Esophagus (tissue), 2 donors: ENCODE data around the gene PFN3. TPM values are rescaled to one million over a fixed set of nuclear protein-coding genes. Genes with fewer than 3 reads are reported as not detected.
A peak's percentile ranks its signal among the peaks of the same experiment; 100 is the strongest.

ENCODE experiments used
- H3K27ac ChIP-seq, 2 donors: one replicate each; pipeline ENCODE4 v1.5.1; 2013; ENCODE audit warnings: low read depth in 2 of 2, mild to moderate bottlenecking in 2 of 2, inconsistent platforms in 1 of 2, low read length in 1 of 2, moderate library complexity in 1 of 2
- H3K27me3 ChIP-seq, 2 donors: one replicate each; pipeline ENCODE4 v1.6.1; 2013; ENCODE audit warnings: low read length in 2 of 2, control low read depth in 1 of 2, mild to moderate bottlenecking in 1 of 2; ENCODE audit not compliant: insufficient read depth in 2 of 2, control insufficient read depth in 1 of 2
- H3K36me3 ChIP-seq, 2 donors: one replicate each; pipeline ENCODE4 v1.6.1; 2013; ENCODE audit warnings: low read length in 1 of 2; ENCODE audit not compliant: control insufficient read depth in 2 of 2, insufficient read depth in 2 of 2
- H3K4me1 ChIP-seq, 2 donors: one replicate each; pipeline ENCODE4 v1.6.1; 2013; ENCODE audit warnings: low read length in 1 of 2; ENCODE audit not compliant: control insufficient read depth in 2 of 2, insufficient read depth in 2 of 2
- H3K4me3 ChIP-seq, 2 donors: one replicate each; pipeline ENCODE4 v1.5.1; 2013; ENCODE audit warnings: low read length in 2 of 2, mild to moderate bottlenecking in 2 of 2, low read depth in 1 of 2, moderate library complexity in 1 of 2
- H3K9me3 ChIP-seq, 2 donors: one replicate each; pipeline ENCODE4 v1.6.1; 2013; ENCODE audit warnings: mild to moderate bottlenecking in 2 of 2, low read depth in 1 of 2, low read length in 1 of 2, moderate library complexity in 1 of 2; ENCODE audit not compliant: control insufficient read depth in 2 of 2, insufficient read depth in 1 of 2
- WGBS, 2 donors: extraction: QIAGEN DNeasy Blood & Tissue Kit; methylation state at CpG; one replicate each; pipeline ENCODE4 v1.1.7; 2013; 5-methylcytosine and 5-hydroxymethylcytosine counted together
- polyA plus RNA-seq, 2 donors: library from polyadenylated mRNA; stranded (reverse); fragments of 200-250 nt; gene quantifications; one replicate each; pipeline ENCODE4 v1.2.3, GENCODE V29; 2013
- donor health status: healthy with polysubstance abuse.
- donor health status: Bipolar disorder and iron deficiency.

The PFN3 gene
- polyA plus RNA-seq, 2 donors, result 0.21 TPM; not detected in 1

GRCh38 chr5:177438468-177438867, 38.0 kb upstream of the PFN3 start:
- peaks cover 0 to 5% of the 10 kb centered on the region in 2 donors for H3K4me1 ChIP-seq
- WGBS, 2 donors, result 91 to 95% methylated on average over 10 of the region's 10 CpGs
- H3K27ac ChIP-seq, result no peak overlapping the region
- H3K9me3 ChIP-seq, result no peaks in the 10 kb centered on the region
- no peaks in the 10 kb centered on the region for H3K27me3 ChIP-seq
- H3K36me3 ChIP-seq, result peaks cover 9 to 46% of the 10 kb centered on the region in 2 donors
- H3K4me3 ChIP-seq, result no peak overlapping the region

DNA sequence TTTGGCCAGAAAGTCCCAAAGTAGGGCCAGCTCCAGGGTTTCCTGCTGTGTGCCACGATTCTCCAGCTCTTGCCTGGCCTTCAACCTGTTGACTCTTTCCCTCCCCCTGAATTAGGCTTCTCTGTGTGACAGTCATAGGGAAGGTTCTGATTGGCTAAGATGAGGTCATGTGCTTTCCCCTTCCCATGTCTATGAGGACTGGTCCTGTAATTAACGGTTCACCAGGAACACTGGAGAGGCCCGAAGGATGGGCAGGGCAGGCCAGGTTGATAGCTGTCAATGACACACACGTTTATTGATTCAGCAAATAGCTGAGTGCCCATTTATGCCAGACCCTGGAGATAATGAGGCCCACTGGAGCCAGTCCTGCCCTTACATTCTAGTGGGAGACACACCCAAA, 37.2 kb upstream of the PFN3 start:
- no peaks in the 10 kb centered on the region for H3K27me3 ChIP-seq
- no peaks in the 10 kb centered on the region for H3K9me3 ChIP-seq
- peaks cover 0 to 5% of the 10 kb centered on the region in 2 donors for H3K4me1 ChIP-seq
- H3K36me3 ChIP-seq, result peaks cover 9 to 54% of the 10 kb centered on the region in 2 donors
- WGBS, 2 donors, result 57 to 68% methylated on average over 4 of the region's 4 CpGs
- H3K4me3 ChIP-seq, result no peak overlapping the region
- H3K27ac ChIP-seq, result no peak overlapping the region

- Histone ChIP-seq H3K27me3 (no peaks in the 10 kb centered on the region), H3K4me3 (no peak overlapping the region), H3K9me3 (no peaks in the 10 kb centered on the region), H3K4me1 (peaks cover 0 to 20% of the 10 kb centered on the region in 2 donors), H3K36me3 (peaks cover 9 to 55% of the 10 kb centered on the region in 2 donors), H3K27ac (no peak overlapping the region)
- WGBS, 2 donors, result 94 to 96% methylated on average over 36 to 37 of the region's 37 CpGs
These were observed 35.5 kb upstream of the PFN3 start for GRCh38 chr5:177435847-177436536.

DNA sequence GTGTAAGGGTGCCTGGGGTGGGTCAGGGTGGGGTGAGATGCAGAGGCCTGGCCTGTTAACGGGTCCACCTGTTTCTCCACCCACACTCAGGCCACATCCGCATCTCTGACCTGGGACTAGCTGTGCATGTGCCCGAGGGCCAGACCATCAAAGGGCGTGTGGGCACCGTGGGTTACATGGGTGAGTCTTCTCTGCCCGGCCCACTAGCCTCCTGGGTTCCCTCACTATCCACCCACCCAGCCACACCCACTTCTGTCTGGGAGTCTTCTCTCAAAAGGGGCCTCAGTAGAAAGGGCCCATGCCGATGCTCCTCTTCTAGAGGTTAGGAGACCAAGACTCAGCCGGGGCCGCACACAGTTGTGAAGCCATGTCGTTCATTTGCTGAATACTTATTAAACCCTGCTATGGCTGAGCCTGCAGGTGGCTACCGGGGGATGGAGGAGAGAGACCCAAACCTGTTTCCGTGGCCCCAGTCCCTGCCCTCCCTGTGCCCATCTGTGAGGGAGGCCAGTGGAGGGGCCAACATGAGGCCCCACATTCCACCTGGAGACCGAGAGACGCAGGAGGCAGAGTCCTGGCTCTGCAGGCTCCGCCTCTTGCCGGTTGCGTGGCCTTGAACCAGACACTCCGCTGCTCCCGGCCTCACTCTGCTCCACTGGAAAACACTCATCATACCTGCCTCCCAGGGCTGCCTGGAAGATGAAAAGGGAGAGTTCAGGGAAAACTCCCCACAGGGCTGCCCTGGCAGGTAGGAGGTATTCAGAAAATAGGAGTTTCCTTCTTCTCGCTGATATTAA, 34.7 kb upstream of the PFN3 start:
- Histone ChIP-seq H3K4me3 (no peak overlapping the region), H3K9me3 (no peaks in the 10 kb centered on the region), H3K36me3 (peaks cover 4 to 52% of the 10 kb centered on the region in 2 donors), H3K4me1 (peaks cover 0 to 29% of the 10 kb centered on the region in 2 donors), H3K27ac (no peak overlapping the region), H3K27me3 (no peaks in the 10 kb centered on the region)
- WGBS, 2 donors, result 88 to 94% methylated on average over 20 of the region's 20 CpGs

DNA sequence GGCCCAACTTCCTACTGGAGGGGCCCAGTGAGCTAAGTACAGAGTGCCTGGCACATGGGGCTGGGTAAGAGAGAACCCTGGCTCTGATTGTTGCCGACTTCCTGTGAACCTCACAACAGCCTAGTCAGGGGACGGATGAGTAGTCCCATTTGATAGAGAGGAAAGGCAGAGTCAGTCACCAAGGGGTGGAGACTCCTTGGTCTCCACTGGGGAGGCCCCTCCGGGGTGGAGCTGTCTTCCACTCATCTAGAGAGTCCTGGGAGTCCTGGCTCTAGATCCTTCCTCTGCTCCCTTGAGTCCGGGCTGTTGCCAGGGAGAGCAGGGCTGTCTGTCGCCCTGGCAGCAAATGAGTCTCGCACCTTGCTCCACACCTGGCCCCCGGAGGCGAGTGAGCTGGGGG, 34.0 kb upstream of the PFN3 start:
- H3K27me3 ChIP-seq, result no peaks in the 10 kb centered on the region
- peaks cover 4 to 50% of the 10 kb centered on the region in 2 donors for H3K36me3 ChIP-seq
- H3K4me1 ChIP-seq, result peaks cover 0 to 31% of the 10 kb centered on the region in 2 donors
- H3K4me3 ChIP-seq, result no peak overlapping the region
- no peaks in the 10 kb centered on the region for H3K9me3 ChIP-seq
- WGBS, 2 donors, result 86 to 90% methylated on average over 8 of the region's 8 CpGs
- H3K27ac ChIP-seq, result no peak overlapping the region

GRCh38 chr5:177433658-177434217, 33.3 kb upstream of the PFN3 start:
- no peaks in the 10 kb centered on the region for H3K27me3 ChIP-seq
- WGBS, 2 donors, result 82 to 89% methylated on average over 29 of the region's 29 CpGs
- no peaks in the 10 kb centered on the region for H3K9me3 ChIP-seq
- no peak overlapping the region for H3K27ac ChIP-seq
- peaks cover 2 to 49% of the 10 kb centered on the region in 2 donors for H3K36me3 ChIP-seq
- H3K4me1 ChIP-seq, result peaks cover 0 to 33% of the 10 kb centered on the region in 2 donors
- H3K4me3 ChIP-seq, result peak overlapping the region in 1 of 2 donors; percentile 8

DNA sequence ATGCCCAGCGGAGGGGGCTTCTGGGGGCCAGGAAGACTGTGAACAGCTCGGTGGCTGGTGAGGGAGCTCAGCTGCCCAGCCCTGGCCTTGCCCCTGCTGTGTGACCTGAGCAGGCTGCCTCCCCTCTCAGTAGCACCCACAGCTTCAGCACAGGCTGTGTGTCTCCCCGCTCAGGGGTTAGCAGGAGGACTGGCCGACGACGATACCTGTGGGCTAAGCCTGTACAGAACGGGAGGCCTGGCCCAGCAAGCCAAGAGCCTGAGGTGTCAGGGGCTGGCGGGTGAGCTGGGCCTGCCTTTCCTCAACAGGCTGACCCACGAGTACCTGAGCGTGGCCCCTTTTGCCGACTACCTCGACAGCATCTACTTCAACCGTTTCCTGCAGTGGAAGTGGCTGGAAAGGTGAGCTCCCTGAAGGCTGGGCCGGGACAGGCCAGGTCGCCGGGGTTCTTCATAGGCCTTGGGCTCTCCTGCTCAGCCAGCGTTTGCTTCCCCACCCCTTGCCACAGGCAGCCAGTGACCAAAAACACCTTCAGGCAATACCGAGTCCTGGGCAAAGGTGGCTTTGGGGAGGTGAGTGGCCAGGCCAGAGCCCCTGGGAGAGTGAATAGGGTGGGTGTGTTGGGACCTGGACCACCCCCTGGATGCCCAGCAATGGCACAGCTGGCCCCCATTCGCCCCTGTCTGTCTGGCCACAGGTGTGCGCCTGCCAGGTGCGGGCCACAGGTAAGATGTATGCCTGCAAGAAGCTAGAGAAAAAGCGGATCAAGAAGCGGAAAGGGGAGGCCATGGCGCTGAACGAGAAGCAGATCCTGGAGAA, 32.6 kb upstream of the PFN3 start:
- 87 to 92% methylated on average over 25 of the region's 25 CpGs for WGBS, 2 donors
- Histone ChIP-seq H3K9me3 (no peaks in the 10 kb centered on the region), H3K36me3 (peaks cover 0 to 43% of the 10 kb centered on the region in 2 donors), H3K27ac (peak overlapping the region in 1 of 2 donors; percentile 45), H3K4me3 (no peak overlapping the region), H3K27me3 (no peaks in the 10 kb centered on the region), H3K4me1 (peaks cover 2 to 35% of the 10 kb centered on the region in 2 donors)

DNA sequence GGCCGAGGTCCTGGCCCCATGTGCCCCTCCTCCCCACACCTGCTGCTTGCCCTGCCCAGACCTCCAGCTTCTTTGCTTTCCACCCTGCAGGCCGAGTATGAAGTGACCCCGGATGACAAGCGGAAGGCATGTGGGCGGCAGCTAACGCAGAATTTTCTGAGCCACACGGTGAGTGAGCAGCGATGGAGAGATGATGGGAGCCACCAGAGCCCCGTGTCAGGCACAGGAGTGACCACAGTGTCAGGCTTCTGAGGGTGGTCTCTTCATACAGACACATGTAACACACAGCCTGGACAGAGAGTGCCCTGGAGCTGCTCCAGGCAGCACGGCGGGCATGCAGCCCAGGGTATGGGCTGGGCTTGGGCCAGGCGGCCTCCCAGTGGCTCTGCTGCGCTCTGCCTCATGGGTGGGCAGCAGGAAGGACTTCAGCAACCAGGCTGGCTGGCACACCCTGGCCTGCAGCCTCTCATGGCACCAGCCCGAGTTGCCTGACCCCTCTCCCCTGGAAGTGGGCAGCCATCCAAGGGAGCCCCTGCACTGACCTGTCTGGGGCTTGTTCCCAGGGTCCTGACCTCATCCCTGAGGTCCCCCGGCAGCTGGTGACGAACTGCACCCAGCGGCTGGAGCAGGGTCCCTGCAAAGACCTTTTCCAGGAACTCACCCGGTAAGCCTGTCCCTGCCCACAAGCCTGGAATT, 31.8 kb upstream of the PFN3 start:
- H3K4me3 ChIP-seq, result no peak overlapping the region
- H3K27ac ChIP-seq, result peak overlapping the region in 1 of 2 donors; percentile 73
- H3K9me3 ChIP-seq, result no peaks in the 10 kb centered on the region
- 69 to 72% methylated on average over 18 of the region's 18 CpGs for WGBS, 2 donors
- H3K36me3 ChIP-seq, result peaks cover 0 to 38% of the 10 kb centered on the region in 2 donors
- no peaks in the 10 kb centered on the region for H3K27me3 ChIP-seq
- H3K4me1 ChIP-seq, result peaks cover 7 to 42% of the 10 kb centered on the region in 2 donors
